OCI-LY3 (cell line): ENCODE measurements around the gene CCDC137.

Source experiments
- H2AFZ ChIP-seq: fragments of 200-600, 300-600 bp; shearing (Covaris generic); 2 replicates; pipeline ENCODE4 v1.6.0; 2014; ENCODE audit warnings: antibody characterized with exemption, low read depth, low read length
- H3K27ac ChIP-seq: fragments of 200-600, 300-600 bp; sonication (generic); 2 replicates; pipeline ENCODE4 v1.5.1; 2014; ENCODE audit warnings: mild to moderate bottlenecking, low read length, moderate library complexity, mixed read lengths
- H3K27me3 ChIP-seq: fragments of 200-600, 300-600 bp; sonication (generic); 2 replicates; pipeline ENCODE4 v1.6.1; 2014; ENCODE audit warnings: low read depth, low read length, mixed read lengths
- H3K36me3 ChIP-seq: fragments of 200-600, 300-600 bp; sonication (generic); replicated peaks from 2 replicates; pipeline ENCODE3; 2014; ENCODE audit warnings: low read depth, low read length, mixed read lengths
- H3K4me1 ChIP-seq: fragments of 300-600, 200-600 bp; sonication (generic); 2 replicates; pipeline ENCODE4 v1.6.1; 2014; ENCODE audit warnings: low read length, mixed read lengths
- H3K4me2 ChIP-seq: fragments of 200-600, 300-600 bp; sonication (generic); 2 replicates; pipeline ENCODE4 v1.6.1; 2014; ENCODE audit warnings: low read length, mixed read lengths
- H3K4me3 ChIP-seq: fragments of 300-600, 200-600 bp; sonication (generic); 2 replicates; pipeline ENCODE4 v1.5.1; 2014; ENCODE audit warnings: antibody characterized with exemption, mild to moderate bottlenecking, low read length, moderate library complexity
- H3K79me2 ChIP-seq: fragments of 300-600, 200-600 bp; shearing (Covaris generic); 2 replicates; pipeline ENCODE4 v1.6.1; 2014; ENCODE audit warnings: mild to moderate bottlenecking, low read length, mixed read lengths
- H3K9ac ChIP-seq: fragments of 300-600, 200-600 bp; shearing (Covaris generic); 2 replicates; pipeline ENCODE4 v1.6.0; 2014; ENCODE audit warnings: mild to moderate bottlenecking, low read length, moderate library complexity
- H3K9me3 ChIP-seq: fragments of 200-600, 300-600 bp; shearing (Covaris generic); 2 replicates; pipeline ENCODE4 v1.6.1; 2014; ENCODE audit warnings: low read length, mixed read lengths; ENCODE audit not compliant: insufficient read depth
- H4K20me1 ChIP-seq: fragments of 200-600, 300-600 bp; sonication (generic); 2 replicates; pipeline ENCODE4 v1.6.1; 2016; ENCODE audit warnings: low read length, mixed read lengths; ENCODE audit not compliant: insufficient read depth
- CTCF ChIP-seq: fragments of 200-600, 300-600 bp; sonication (generic); IDR thresholded peaks from 2 replicates; pipeline ENCODE4 v1.5.1; 2014; ENCODE audit warnings: antibody characterized with exemption, low read length, low read depth
- EZH2phosphoT487 ChIP-seq: fragments of 200-600 bp; shearing (Covaris generic); IDR thresholded peaks from 2 replicates; pipeline ENCODE4 v1.6.1; 2018; ENCODE audit warnings: antibody characterized with exemption, mixed run types, low read depth

CCDC137 gene

GRCh38 chr17:81691196-81691595 is 24.7 kb downstream of the CCDC137 start:
- H3K4me2 ChIP-seq = no peak overlapping the region
- H3K27me3 ChIP-seq = no peaks in the 10 kb centered on the region
- no peaks in the 10 kb centered on the region for H3K4me1 ChIP-seq
- H3K9me3 ChIP-seq = no peaks in the 10 kb centered on the region
- TF ChIP-seq CTCF (no peak), EZH2phosphoT487 (no peak)
- H2AFZ ChIP-seq = no peak overlapping the region
- H3K79me2 ChIP-seq = peaks cover 7% of the 10 kb centered on the region
- peaks cover 16% of the 10 kb centered on the region for H3K36me3 ChIP-seq
- H3K4me3 ChIP-seq = no peak overlapping the region
- H3K27ac ChIP-seq = no peak overlapping the region
- H3K9ac ChIP-seq = no peak overlapping the region
- H4K20me1 ChIP-seq = no peaks in the 10 kb centered on the region

- no peak overlapping the region for H2AFZ ChIP-seq
- H3K4me2 ChIP-seq = no peak overlapping the region
- no peak overlapping the region for H3K9ac ChIP-seq
- TF ChIP-seq EZH2phosphoT487 (no peak), CTCF (no peak)
- peaks cover 3% of the 10 kb centered on the region; the same call in 1 of the 2 replicates for H3K79me2 ChIP-seq
- H3K4me3 ChIP-seq = no peak overlapping the region
- no peaks in the 10 kb centered on the region for H3K27me3 ChIP-seq
- H3K27ac ChIP-seq = no peak overlapping the region
- no peaks in the 10 kb centered on the region for H3K4me1 ChIP-seq
- H4K20me1 ChIP-seq = no peaks in the 10 kb centered on the region
- H3K36me3 ChIP-seq = peaks cover 15% of the 10 kb centered on the region
- no peaks in the 10 kb centered on the region for H3K9me3 ChIP-seq
These were observed 25.1 kb downstream of the CCDC137 start for GRCh38 chr17:81691608-81692007.

- Histone ChIP-seq H3K36me3 (peaks cover 31% of the 10 kb centered on the region), H3K79me2 (peaks cover 5% of the 10 kb centered on the region)
These were observed 27.1 kb downstream of the CCDC137 start for GRCh38 chr17:81693509-81694210.

GRCh38 chr17:81694810-81695209 is 28.3 kb downstream of the CCDC137 start:
- no peaks in the 10 kb centered on the region for H3K27me3 ChIP-seq
- peaks cover 35% of the 10 kb centered on the region for H3K36me3 ChIP-seq
- H3K9ac ChIP-seq = no peak overlapping the region
- H2AFZ ChIP-seq = no peak overlapping the region
- no peak overlapping the region for H3K4me2 ChIP-seq
- TF ChIP-seq EZH2phosphoT487 (no peak), CTCF (no peak)
- H3K4me3 ChIP-seq = no peak overlapping the region
- H3K4me1 ChIP-seq = no peaks in the 10 kb centered on the region
- H3K9me3 ChIP-seq = no peaks in the 10 kb centered on the region
- no peaks in the 10 kb centered on the region for H4K20me1 ChIP-seq
- H3K79me2 ChIP-seq = peaks cover 15% of the 10 kb centered on the region
- no peak overlapping the region for H3K27ac ChIP-seq

More at GRCh38 chr17:81693509-81694210, 27.1 kb downstream of the CCDC137 start:
- Histone ChIP-seq H3K4me2 (no peak overlapping the region), H3K9ac (no peak overlapping the region), H3K27me3 (no peaks in the 10 kb centered on the region), H3K4me3 (no peak overlapping the region), H3K27ac (no peak overlapping the region), H3K4me1 (no peaks in the 10 kb centered on the region), H3K9me3 (no peaks in the 10 kb centered on the region), H4K20me1 (no peaks in the 10 kb centered on the region), H2AFZ (no peak overlapping the region)
- TF ChIP-seq CTCF (no peak), EZH2phosphoT487 (no peak)
